Psoas muscle (tissue), 8 donors: ENCODE measurements around the gene THTPA. TPM values are rescaled to one million over a fixed set of nuclear protein-coding genes. Genes with fewer than 3 reads are reported as not detected.

Experiments used
- ATAC-seq, 4 donors: fragments of 200-7000 bp; cut with Tn5 transposase; one replicate each; pipeline ENCODE4 v1.9.1; 2020; ENCODE audit warnings: moderate library complexity in 3 of 4, mild to moderate bottlenecking in 2 of 4
- DNase-seq, 2 donors: peaks; one replicate each; pipeline ENCODE4 v3.0.0-alpha.2; 2020
- H3K27ac ChIP-seq: fragments of 200-600 bp; one replicate; pipeline ENCODE4 v1.8.0; 2022
- H3K27me3 ChIP-seq, 3 donors: fragments of 200-600 bp in 1 of 3; one replicate each; pipeline versions ENCODE4 v1.6.1 to v1.8.0; 2013 to 2022; ENCODE audit warnings: low read length in 2 of 3, mild to moderate bottlenecking in 2 of 3, moderate library complexity in 1 of 3; ENCODE audit not compliant: insufficient read depth in 3 of 3
- H3K36me3 ChIP-seq, 2 donors: fragments of 200-600 bp in 1 of 2; one replicate each; pipeline versions ENCODE4 v1.6.1 to v1.8.0; 2013 to 2022; ENCODE audit warnings: low read depth in 1 of 2, mild to moderate bottlenecking in 1 of 2, moderate library complexity in 1 of 2; ENCODE audit not compliant: insufficient read depth in 1 of 2
- H3K4me1 ChIP-seq: fragments of 200-600 bp; one replicate; pipeline ENCODE4 v1.8.0; 2022
- H3K4me3 ChIP-seq: fragments of 200-600 bp; one replicate; pipeline ENCODE4 v1.8.0; 2022; ENCODE audit warnings: mild to moderate bottlenecking
- H3K9me3 ChIP-seq: fragments of 200-600 bp; one replicate; pipeline ENCODE4 v1.8.0; 2022
- CTCF ChIP-seq: fragments of 200-600 bp; IDR thresholded peaks from one replicate; pipeline ENCODE4 v1.8.0; 2022; ENCODE audit warnings: antibody characterized with exemption
- WGBS, 3 donors: extraction: QIAGEN DNeasy Blood & Tissue Kit; methylation state at CpG; one replicate each; pipeline versions ENCODE4 v1.1.6 to v1.1.7; 2013; 5-methylcytosine and 5-hydroxymethylcytosine counted together
- intact Hi-C, 2 donors: fragments of 100-400 bp; cut with DNase I; formaldehyde crosslinking; loops; one replicate each; pipeline versions ENCODE4 v1.11.0 to v1.14.2; 2022
- polyA plus RNA-seq, 3 donors: library from polyadenylated mRNA; stranded (reverse); fragments of 200-250 nt; gene quantifications; one replicate each; pipeline ENCODE4 v1.2.3, GENCODE V29; 2013
- total RNA-seq, 4 donors: library from RNA; stranded (reverse); fragmentation: NEBNext Ultra II Directional in 2 of 4; extraction: Animal tissue kit (Norgen Biotek cat#: 25700) in 2 of 4; gene quantifications; one replicate each; pipeline versions ENCODE4 v1.2.1 to v1.2.4, GENCODE V29; 2021 to 2023
- donor health status: healthy with polysubstance abuse.
- donor health status: DM: no; HTN: no; CAD: no; lungs with moderate emphysema.
- donor health status: Bipolar disorder and iron deficiency.
- donor health status: healthy.
- donor health status: DM: yes; HTN: yes; CAD: no.
- donor health status: DM: no; HTN: no; CAD: no.
- donor health status: DM: no; HTN: no; CAD: no.
- donor health status: DM: yes; HTN: yes; CAD: no.

THTPA gene
- total and polyA plus RNA-seq, 7 donors, result 18.5 to 53.5 (median 26.0) TPM

GRCh38 chr14:23513818-23514643 lies 42.0 kb upstream of the THTPA start:
- ATAC-seq, result no peak
- H3K27me3 ChIP-seq, result peaks cover 0 to 9% (median 0%) of the 10 kb centered on the region in 3 donors
- H3K4me1 ChIP-seq, result no peaks in the 10 kb centered on the region
- no peaks in the 10 kb centered on the region for H3K9me3 ChIP-seq
- H3K27ac ChIP-seq, result no peak overlapping the region
- 32 to 52% (median 38%) methylated on average over 7 to 8 of the region's 8 CpGs for WGBS, 3 donors
- no peak for TF ChIP-seq CTCF
- H3K36me3 ChIP-seq, result no peaks in the 10 kb centered on the region
- no peak overlapping the region for H3K4me3 ChIP-seq
- no peak for DNase-seq
- intact Hi-C loops, result no loop called here

GRCh38 chr14:23514644-23514957 lies 41.5 kb upstream of the THTPA start:
- no peak for DNase-seq
- no peak overlapping the region for H3K27ac ChIP-seq
- 28 to 64% (median 34%) methylated on average over 3 of the region's 3 CpGs for WGBS, 3 donors
- H3K4me1 ChIP-seq, result no peaks in the 10 kb centered on the region
- no peaks in the 10 kb centered on the region for H3K9me3 ChIP-seq
- ATAC-seq, result peak in 1 of 4 donors; percentile 21
- no peak overlapping the region for H3K4me3 ChIP-seq
- TF ChIP-seq CTCF, result no peak
- intact Hi-C loops, result no loop called here
- H3K36me3 ChIP-seq, result no peaks in the 10 kb centered on the region
- H3K27me3 ChIP-seq, result peaks cover 0 to 9% (median 0%) of the 10 kb centered on the region in 3 donors

- Histone ChIP-seq H3K27me3 (no peaks in the 10 kb centered on the region), H3K36me3 (no peaks in the 10 kb centered on the region), H3K9me3 (no peaks in the 10 kb centered on the region), H3K27ac (no peak overlapping the region), H3K4me1 (no peaks in the 10 kb centered on the region), H3K4me3 (no peak overlapping the region)
- 71 to 79% (median 78%) methylated on average over 6 of the region's 6 CpGs for WGBS, 3 donors
- ATAC-seq, result no peak
- intact Hi-C loops, result no loop called here
- no peak for DNase-seq
- TF ChIP-seq CTCF, result no peak
These were observed 38.3 kb upstream of the THTPA start for GRCh38 chr14:23517650-23518326.

- intact Hi-C loops, result no loop called here
- Histone ChIP-seq H3K36me3 (no peaks in the 10 kb centered on the region), H3K4me3 (no peak overlapping the region), H3K27me3 (no peaks in the 10 kb centered on the region), H3K27ac (no peak overlapping the region), H3K4me1 (no peaks in the 10 kb centered on the region), H3K9me3 (no peaks in the 10 kb centered on the region)
- WGBS, 3 donors, result 65 to 70% (median 67%) methylated on average over 4 of the region's 4 CpGs
- ATAC-seq, result no peak
- no peak for DNase-seq
- TF ChIP-seq CTCF, result no peak
These were observed 37.4 kb upstream of the THTPA start for GRCh38 chr14:23518709-23519108.
